PC-9 (cell line): ENCODE results near the gene RER1. TPM values are rescaled to one million over a fixed set of nuclear protein-coding genes. Genes with fewer than 3 reads are reported as not detected.

Source experiments
- BruUV-seq: library from RNA; stranded (reverse); fragments of 400-500 nt; replicated peaks from 2 replicates; lab custom pipeline; 2021; lab: Mats Ljungman, UMichigan
- CTCF ChIA-PET: fragments of 300-600 bp; sonication (Branson Sonifier 250); formaldehyde crosslinking; loops from one replicate; lab custom pipeline; 2022; ENCODE audit warnings: antibody characterized with exemption; lab: Charles Lee
- POLR2A ChIA-PET: fragments of 300-600 bp; sonication (Branson Sonifier 250); formaldehyde crosslinking; loops from one replicate; lab custom pipeline; 2022; ENCODE audit warnings: antibody characterized with exemption; ENCODE audit not compliant: unreplicated experiment; lab: Charles Lee
- DNase-seq, 2 experiments: peaks; one replicate each; pipeline versions ENCODE4 v3.0.0 to v3.0.0-alpha.2; 2015 to 2022; ENCODE audit warnings: mixed read lengths in 1 of 2
- H2AFZ ChIP-seq: fragments of 200-600 bp; sonication (generic); 2 replicates; pipeline ENCODE4 v1.8.1; 2017; ENCODE audit warnings: antibody characterized with exemption
- H3F3A ChIP-seq: fragments of 200-600 bp; sonication (generic); 2 replicates; pipeline ENCODE4 v1.8.1; 2017; ENCODE audit warnings: antibody characterized with exemption, mild to moderate bottlenecking, low read depth; ENCODE audit not compliant: insufficient read depth
- H3K27ac ChIP-seq: fragments of 200-600 bp; sonication (generic); 2 replicates; pipeline ENCODE4 v1.6.1; 2016; ENCODE audit warnings: mixed run types
- H3K27me3 ChIP-seq: fragments of 200-600 bp; sonication (generic); 2 replicates; pipeline ENCODE4 v1.6.1; 2016; ENCODE audit warnings: low read depth, mixed run types; ENCODE audit not compliant: insufficient read depth
- H3K36me3 ChIP-seq: fragments of 200-600 bp; sonication (generic); 2 replicates; pipeline ENCODE4 v1.6.1; 2016; ENCODE audit warnings: low read depth, mixed run types
- H3K4me1 ChIP-seq: fragments of 200-600 bp; sonication (generic); replicated peaks from 2 replicates; pipeline ENCODE4 v1.6.1; 2016; ENCODE audit warnings: mixed run types; ENCODE audit not compliant: insufficient read depth
- H3K4me2 ChIP-seq: fragments of 200-600 bp; sonication (generic); 2 replicates; pipeline ENCODE4 v1.6.1; 2017; ENCODE audit warnings: mixed run types
- H3K4me3 ChIP-seq: fragments of 200-600 bp; sonication (generic); 2 replicates; pipeline ENCODE4 v1.6.1; 2016; ENCODE audit warnings: mixed run types
- H3K79me2 ChIP-seq: fragments of 200-600 bp; sonication (generic); 2 replicates; pipeline ENCODE4 v1.6.1; 2017; ENCODE audit warnings: low read depth, mixed run types
- H3K9me2 ChIP-seq: fragments of 200-600 bp; sonication (generic); 2 replicates; pipeline ENCODE4 v1.8.1; 2017; ENCODE audit warnings: mild to moderate bottlenecking; ENCODE audit not compliant: insufficient read depth
- H3K9me3 ChIP-seq: fragments of 200-600 bp; sonication (generic); 2 replicates; pipeline ENCODE4 v1.8.1; 2016; ENCODE audit warnings: low read depth; ENCODE audit not compliant: insufficient read depth
- H4K20me1 ChIP-seq: fragments of 200-600 bp; sonication (generic); 2 replicates; pipeline ENCODE4 v1.8.1; 2017; ENCODE audit not compliant: insufficient read depth
- EZH2 ChIP-seq: fragments of 200-600 bp; sonication (generic); IDR thresholded peaks from 2 replicates; pipeline ENCODE4 v1.8.0; 2017; ENCODE audit warnings: antibody characterized with exemption, low read depth
- intact Hi-C: fragments of 100-400 bp; cut with micrococcal nuclease; formaldehyde crosslinking; loops from one replicate; pipeline ENCODE4 v1.10.0; 2022; ENCODE audit not compliant: unreplicated experiment
- total RNA-seq: library from RNA; stranded (reverse); gene quantifications from 2 replicates; pipeline ENCODE4 v1.2.3, GENCODE V29; 2021
- TF ChIP-seq, protein P1 (sequence below): fragments of 200-600 bp; sonication (generic); conservative IDR thresholded peaks from 2 replicates; pipeline ENCODE4 v1.6.1; 2017; ENCODE audit warnings: mixed run types, antibody characterized with exemption, mild to moderate bottlenecking, moderate library complexity

RER1 gene
- total RNA-seq, 1 experiment from 2014 or later: 131 TPM

DNA sequence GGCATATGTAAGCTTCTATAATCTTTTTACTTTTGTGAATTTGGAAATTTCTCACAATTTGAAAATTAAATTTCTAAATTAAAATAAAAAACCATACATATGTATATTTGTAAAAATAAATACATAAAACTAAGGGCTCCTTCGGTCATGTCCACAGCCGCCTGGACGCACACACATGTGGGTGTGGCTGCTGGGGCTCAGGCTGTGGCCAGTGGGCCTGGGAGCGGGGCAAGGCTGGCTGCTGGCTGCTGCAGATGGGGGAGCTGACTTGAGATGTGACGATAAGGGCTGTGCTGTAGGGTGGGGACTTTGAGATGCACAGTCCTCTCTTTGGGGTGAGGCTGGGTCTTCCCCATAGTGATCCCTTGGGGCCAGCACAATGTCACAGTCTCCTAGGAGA, 4.8 kb downstream of the RER1 start:
- no peak overlapping the region for H3K27ac ChIP-seq
- peaks cover 22% of the 10 kb centered on the region; the same call in 1 of the 2 replicates for H3F3A ChIP-seq
- peaks cover 30% of the 10 kb centered on the region for H4K20me1 ChIP-seq
- no peaks in the 10 kb centered on the region for H3K27me3 ChIP-seq
- peaks cover 10% of the 10 kb centered on the region for H3K4me1 ChIP-seq
- intact Hi-C loops: no loop called here
- H3K9me3 ChIP-seq: no peaks in the 10 kb centered on the region
- peak in 1 of 2 experiments; percentile 8 for DNase-seq
- BruUV-seq: no TSS peak
- H3K36me3 ChIP-seq: peaks cover 13% of the 10 kb centered on the region; the same call in 1 of the 2 replicates
- H2AFZ ChIP-seq: no peak overlapping the region
- POLR2A ChIA-PET: no interaction called here
- CTCF ChIA-PET: no interaction called here
- H3K79me2 ChIP-seq: peaks cover 38% of the 10 kb centered on the region
- TF ChIP-seq, protein P1, sequence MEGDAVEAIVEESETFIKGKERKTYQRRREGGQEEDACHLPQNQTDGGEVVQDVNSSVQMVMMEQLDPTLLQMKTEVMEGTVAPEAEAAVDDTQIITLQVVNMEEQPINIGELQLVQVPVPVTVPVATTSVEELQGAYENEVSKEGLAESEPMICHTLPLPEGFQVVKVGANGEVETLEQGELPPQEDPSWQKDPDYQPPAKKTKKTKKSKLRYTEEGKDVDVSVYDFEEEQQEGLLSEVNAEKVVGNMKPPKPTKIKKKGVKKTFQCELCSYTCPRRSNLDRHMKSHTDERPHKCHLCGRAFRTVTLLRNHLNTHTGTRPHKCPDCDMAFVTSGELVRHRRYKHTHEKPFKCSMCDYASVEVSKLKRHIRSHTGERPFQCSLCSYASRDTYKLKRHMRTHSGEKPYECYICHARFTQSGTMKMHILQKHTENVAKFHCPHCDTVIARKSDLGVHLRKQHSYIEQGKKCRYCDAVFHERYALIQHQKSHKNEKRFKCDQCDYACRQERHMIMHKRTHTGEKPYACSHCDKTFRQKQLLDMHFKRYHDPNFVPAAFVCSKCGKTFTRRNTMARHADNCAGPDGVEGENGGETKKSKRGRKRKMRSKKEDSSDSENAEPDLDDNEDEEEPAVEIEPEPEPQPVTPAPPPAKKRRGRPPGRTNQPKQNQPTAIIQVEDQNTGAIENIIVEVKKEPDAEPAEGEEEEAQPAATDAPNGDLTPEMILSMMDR: no peak
- no peak for TF ChIP-seq EZH2
- no peak overlapping the region for H3K4me2 ChIP-seq
- H3K4me3 ChIP-seq: no peak overlapping the region
- H3K9me2 ChIP-seq: no peaks in the 10 kb centered on the region

DNA sequence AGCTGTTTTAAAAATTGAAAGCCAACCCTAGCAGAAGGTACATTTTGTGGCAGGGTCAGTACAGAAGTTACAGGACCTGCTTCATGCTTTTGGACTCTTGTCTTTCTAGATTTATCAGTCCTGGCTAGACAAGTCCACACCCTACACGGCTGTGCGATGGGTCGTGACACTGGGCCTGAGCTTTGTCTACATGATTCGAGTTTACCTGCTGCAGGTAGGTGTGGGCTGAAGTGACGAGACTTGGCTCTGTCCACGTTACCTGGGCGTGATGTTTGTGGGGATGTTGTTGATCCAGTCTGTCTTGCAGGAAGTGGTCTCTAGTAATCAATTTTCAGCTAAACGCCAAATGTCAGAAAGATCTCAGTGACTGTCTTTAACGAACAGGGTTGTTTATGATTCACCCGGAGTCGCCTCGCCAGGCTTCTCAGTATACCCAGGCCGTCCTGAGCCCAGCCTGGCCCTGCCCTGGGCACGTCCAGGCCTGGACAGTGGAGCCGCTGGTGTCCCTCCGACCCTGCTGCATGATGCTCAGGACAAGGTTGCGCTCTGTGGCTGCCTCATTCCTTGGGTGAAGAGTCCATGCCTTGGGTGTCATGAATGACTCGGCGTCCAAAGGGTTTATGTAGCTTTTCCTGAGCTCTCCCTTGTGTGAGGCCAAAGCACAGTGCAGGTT, 5.5 kb downstream of the RER1 start:
- no peak overlapping the region for H3K27ac ChIP-seq
- no peak overlapping the region for H3K4me2 ChIP-seq
- H3K4me1 ChIP-seq: peaks cover 10% of the 10 kb centered on the region
- H4K20me1 ChIP-seq: peaks cover 37% of the 10 kb centered on the region
- peaks cover 36% of the 10 kb centered on the region for H3K79me2 ChIP-seq
- CTCF ChIA-PET: no interaction called here
- peak in 1 of 2 experiments; percentile 28 for DNase-seq
- POLR2A ChIA-PET: no interaction called here
- peaks cover 22% of the 10 kb centered on the region; the same call in 1 of the 2 replicates for H3F3A ChIP-seq
- TF ChIP-seq EZH2: no peak
- TF ChIP-seq, protein P1: no peak
- BruUV-seq: no TSS peak
- no peak overlapping the region for H3K4me3 ChIP-seq
- peaks cover 13% of the 10 kb centered on the region; the same call in 1 of the 2 replicates for H3K36me3 ChIP-seq
- H3K9me2 ChIP-seq: no peaks in the 10 kb centered on the region
- intact Hi-C loops: no loop called here
- H3K27me3 ChIP-seq: no peaks in the 10 kb centered on the region
- H2AFZ ChIP-seq: no peak overlapping the region
- H3K9me3 ChIP-seq: no peaks in the 10 kb centered on the region

DNA sequence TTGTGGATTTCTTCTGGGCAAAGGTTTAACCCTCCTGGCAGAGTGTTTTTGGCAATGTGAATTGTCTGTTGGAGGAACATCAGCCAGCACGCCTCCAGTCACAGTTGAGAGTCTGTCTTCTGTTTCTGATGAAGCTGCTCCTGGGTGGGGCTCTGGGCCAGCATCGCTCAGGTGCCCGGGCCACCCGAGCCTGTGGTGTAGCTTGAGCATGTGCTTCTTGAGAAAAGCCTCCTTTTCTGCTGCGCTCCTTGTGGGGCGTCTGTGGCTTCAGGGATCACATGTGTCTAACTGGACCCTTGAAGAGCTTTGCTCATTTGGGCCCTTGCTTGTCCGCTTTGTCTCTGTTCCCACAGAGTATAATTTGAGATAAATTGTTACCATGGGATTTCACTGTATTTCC, 7.2 kb downstream of the RER1 start:
- Histone ChIP-seq H3K4me3 (no peak overlapping the region), H3K4me1 (no peaks in the 10 kb centered on the region), H3K4me2 (no peak overlapping the region), H3K27ac (no peak overlapping the region), H3K36me3 (peaks cover 13% of the 10 kb centered on the region; the same call in 1 of the 2 replicates), H2AFZ (no peak overlapping the region), H3K79me2 (peaks cover 19% of the 10 kb centered on the region), H3K27me3 (no peaks in the 10 kb centered on the region), H4K20me1 (peaks cover 37% of the 10 kb centered on the region), H3K9me3 (no peaks in the 10 kb centered on the region), H3F3A (peaks cover 25% of the 10 kb centered on the region; the same call in 1 of the 2 replicates), H3K9me2 (no peaks in the 10 kb centered on the region)
- no peak for DNase-seq
- BruUV-seq: no TSS peak
- ChIA-PET POLR2A (no interaction called here), CTCF (no interaction called here)
- no peak for TF ChIP-seq EZH2
- TF ChIP-seq, protein P1: no peak
- intact Hi-C loops: no loop called here
